DMS 273 treated with DMSO at 0.1 percent for 48 hours (cell line): ENCODE results near the gene PET100.

ENCODE experiments used
- DNase-seq: peaks from one replicate; lab custom pipeline; 2025; lab: John Stamatoyannopoulos, UW

The PET100 gene

GRCh38 chr19:7650148-7650547 is 20.6 kb downstream of the PET100 start:
- DNase-seq: no peak

GRCh38 chr19:7652061-7652641 is 22.6 kb downstream of the PET100 start:
- no peak for DNase-seq

- no peak for DNase-seq
Observed at GRCh38 chr19:7654401-7654800, 24.8 kb downstream of the PET100 start.

- no peak for DNase-seq
Observed at GRCh38 chr19:7655581-7655980, 26.0 kb downstream of the PET100 start.

- DNase-seq: no peak
Observed at GRCh38 chr19:7657131-7657751, 27.6 kb downstream of the PET100 start.

- DNase-seq: peak; percentile 16
Observed at GRCh38 chr19:7658219-7658686, 28.7 kb downstream of the PET100 start.

GRCh38 chr19:7661744-7662538 is 32.3 kb downstream of the PET100 start:
- DNase-seq: no peak

GRCh38 chr19:7662657-7663056 is 33.1 kb downstream of the PET100 start:
- DNase-seq: no peak

- DNase-seq: no peak
Observed at GRCh38 chr19:7663706-7664105, 34.1 kb downstream of the PET100 start.

- DNase-seq: no peak
Observed at GRCh38 chr19:7665076-7665475, 35.5 kb downstream of the PET100 start.

- no peak for DNase-seq
Observed at GRCh38 chr19:7668842-7669241, 39.2 kb downstream of the PET100 start, which contains the start of gene RETN. Gene RETN, plus strand, starts transcription at chr19:7669049. Its CDS starts 278 bp downstream, at chr19:7669327.

GRCh38 chr19:7669641-7670040 is 40.0 kb downstream of the PET100 start:
- DNase-seq: no peak

- no peak for DNase-seq
Observed at GRCh38 chr19:7670150-7670783, 40.7 kb downstream of the PET100 start.

GRCh38 chr19:7670790-7671189 is 41.2 kb downstream of the PET100 start:
- no peak for DNase-seq

GRCh38 chr19:7672522-7672921 is 42.9 kb downstream of the PET100 start:
- DNase-seq: no peak

GRCh38 chr19:7674010-7675005 is 44.7 kb downstream of the PET100 start:
- peak; percentile 71 for DNase-seq

- DNase-seq: no peak
Observed at GRCh38 chr19:7676376-7676775, 46.8 kb downstream of the PET100 start.

GRCh38 chr19:7676854-7677253 is 47.3 kb downstream of the PET100 start, which contains the start of gene MCEMP1:
Gene MCEMP1, plus strand, starts transcription at chr19:7677090. Its CDS starts 31 bp downstream, at chr19:7677121.
- no peak for DNase-seq

- no peak for DNase-seq
Observed at GRCh38 chr19:7677669-7678311, 48.2 kb downstream of the PET100 start.

- DNase-seq: no peak
Observed at GRCh38 chr19:7678971-7679751, 49.6 kb downstream of the PET100 start.
